GM19328 (cell line): ENCODE results near the gene SORL1.

Source experiments
- ATAC-seq: cut with Tn5 transposase; IDR thresholded peaks from one replicate; pipeline ENCODE4 v1.9.1; 2021; ENCODE audit warnings: mild to moderate bottlenecking, moderate library complexity; ENCODE audit not compliant: unreplicated experiment

The SORL1 gene

DNA sequence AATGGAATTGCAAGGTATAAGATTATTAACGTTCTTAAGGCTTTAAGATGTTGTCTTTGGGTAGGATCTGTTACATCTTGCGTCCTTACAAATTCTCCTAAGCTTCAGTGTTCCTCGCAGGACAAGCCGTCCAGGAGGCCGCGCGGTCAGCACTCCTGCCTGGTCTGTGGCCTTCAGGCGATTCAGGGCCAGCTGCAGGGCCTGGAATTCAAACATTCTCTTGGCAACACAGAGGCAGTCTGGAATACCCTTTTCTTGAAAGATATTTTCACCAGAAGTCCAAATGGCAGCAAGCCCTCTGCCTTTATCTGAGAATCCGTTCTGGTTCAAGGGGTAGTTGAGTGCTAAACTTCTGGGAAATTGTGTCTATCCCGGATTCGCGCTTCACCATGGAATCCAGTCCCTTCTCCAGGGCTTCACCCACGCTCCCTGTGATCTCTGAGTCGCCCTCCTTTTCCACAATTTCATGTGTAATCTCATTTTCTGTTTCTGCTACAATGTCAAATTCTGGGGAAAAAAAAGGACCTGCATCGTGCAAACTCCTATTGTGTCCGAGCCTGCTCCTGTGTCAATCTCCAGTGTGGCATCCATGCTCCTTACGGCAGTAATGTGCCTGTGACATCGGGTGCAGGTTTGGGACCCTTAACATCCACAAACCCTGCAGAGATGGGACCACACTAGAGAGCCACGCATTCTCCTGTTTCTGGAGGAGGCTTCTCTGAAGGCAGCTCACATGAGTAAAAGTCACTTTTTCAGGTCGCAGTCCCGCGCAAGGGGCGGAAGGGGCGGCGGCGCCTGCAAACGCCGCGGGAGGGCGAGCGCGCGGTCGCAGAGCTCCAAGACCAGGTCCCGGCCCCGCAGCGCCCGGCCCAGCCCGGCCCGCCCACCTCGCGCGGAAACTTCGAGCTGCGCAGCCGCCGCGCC lies 25.4 kb upstream of the SORL1 start:
- ATAC-seq, result no peak

DNA sequence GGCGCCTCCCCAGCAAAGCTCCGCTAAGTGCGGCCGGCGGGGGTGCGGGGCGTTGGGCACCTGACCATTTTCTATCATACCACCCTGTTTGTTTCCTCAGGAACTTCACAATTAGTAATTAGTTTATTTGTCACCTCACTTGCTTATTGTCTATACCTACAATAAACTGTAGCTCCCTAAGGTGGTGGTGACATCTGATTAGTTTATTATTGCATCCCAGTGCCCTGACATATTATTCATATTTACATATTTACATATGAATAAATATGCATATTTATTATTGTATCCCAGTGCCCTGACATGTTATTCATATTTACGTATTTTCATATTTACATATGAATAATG lies 24.7 kb upstream of the SORL1 start:
- no peak for ATAC-seq

GRCh38 chr11:121429556-121429955 lies 22.6 kb upstream of the SORL1 start:
- no peak for ATAC-seq

GRCh38 chr11:121431820-121432526 lies 20.1 kb upstream of the SORL1 start:
- ATAC-seq, result no peak

DNA sequence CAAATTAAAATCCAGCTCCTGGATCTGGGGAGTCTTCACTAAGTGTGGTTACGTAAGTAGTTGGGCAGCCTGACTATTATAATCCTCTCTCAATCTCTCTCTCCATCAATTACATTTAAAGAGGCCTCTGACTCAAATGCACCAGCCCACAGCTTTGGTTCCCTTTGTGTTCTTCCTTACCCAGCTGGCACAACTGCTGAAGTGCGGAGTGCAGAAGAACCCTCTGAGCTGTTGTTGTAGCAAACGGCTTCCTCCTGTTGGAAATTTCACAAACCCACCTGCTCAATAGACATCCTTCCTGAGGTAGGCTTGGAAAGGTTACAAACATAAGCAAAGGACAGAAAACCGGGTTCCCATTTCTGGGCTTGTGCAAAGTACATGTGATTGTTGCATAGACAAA lies 17.0 kb upstream of the SORL1 start:
- no peak for ATAC-seq

GRCh38 chr11:121435551-121436511 lies 16.3 kb upstream of the SORL1 start:
- ATAC-seq, result no peak

DNA sequence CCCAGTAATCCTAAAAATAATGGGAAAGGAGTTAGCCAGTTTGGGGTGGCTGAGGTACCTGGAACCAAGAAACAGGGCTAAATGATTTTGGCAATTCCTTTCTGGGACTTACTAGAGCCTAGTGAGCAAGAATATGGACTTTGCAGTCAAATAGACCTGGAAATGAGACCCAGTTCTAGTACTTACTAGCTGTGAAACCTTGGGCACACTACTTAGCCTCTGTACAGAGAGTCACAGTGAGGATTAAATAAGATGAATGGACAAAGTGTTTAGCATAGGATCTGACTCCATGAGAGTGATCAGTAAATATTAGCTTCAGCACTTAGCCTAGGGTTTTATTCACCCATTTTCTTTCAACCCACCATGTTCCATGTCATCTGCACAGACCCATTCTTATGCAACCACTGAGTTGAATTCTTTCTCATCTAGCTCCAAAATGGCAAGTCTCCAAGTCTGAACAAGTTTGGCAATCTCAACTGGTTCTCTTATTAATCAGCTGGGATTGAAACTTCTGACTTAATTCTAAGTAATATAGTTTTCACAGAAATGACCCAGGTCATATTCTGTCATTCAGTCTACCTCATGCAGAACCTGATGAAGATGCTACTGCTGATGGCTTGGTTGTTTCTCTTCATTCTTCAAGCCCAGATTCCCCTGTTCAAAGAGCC lies 15.0 kb upstream of the SORL1 start:
- ATAC-seq, result no peak

GRCh38 chr11:121437686-121438078 lies 14.4 kb upstream of the SORL1 start:
- ATAC-seq, result no peak

DNA sequence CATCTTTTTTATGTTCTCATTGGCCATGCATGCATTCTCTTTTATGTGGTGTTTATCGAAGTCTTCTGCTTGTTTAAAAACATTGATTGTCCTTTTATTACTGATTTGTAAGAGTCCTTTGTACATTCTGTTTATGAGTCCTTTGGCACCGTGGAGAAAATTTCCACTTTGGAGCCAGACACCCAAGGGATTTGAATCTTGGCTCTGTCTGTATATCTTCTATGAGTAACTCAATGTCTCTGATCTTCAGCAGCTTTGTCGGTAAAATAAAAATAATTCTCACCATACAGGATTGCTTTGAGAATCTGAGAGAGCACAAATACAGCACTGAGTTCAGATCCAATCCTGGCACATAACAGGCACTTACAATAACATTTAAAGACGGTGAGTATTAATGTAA lies 12.8 kb upstream of the SORL1 start:
- ATAC-seq, result no peak

DNA sequence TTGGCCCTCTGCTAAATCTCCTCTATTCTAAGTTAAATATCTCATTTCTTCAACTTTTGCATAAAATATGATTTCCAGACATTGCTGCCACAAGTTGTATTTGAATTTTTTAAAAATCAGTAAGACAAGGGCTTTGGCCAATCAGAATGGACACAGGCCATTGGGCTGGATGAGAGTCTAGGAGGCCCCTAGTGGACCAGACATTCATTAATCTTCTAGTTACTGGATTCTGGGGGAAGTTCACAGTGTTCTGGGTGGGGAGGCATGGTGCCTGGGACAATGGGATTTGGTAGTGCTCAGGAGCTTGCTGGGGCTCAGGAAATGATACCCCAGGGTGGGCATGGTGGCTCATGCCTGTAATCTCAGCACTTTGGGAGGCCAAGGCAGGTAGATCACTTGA lies 12.4 kb upstream of the SORL1 start:
- ATAC-seq, result no peak

GRCh38 chr11:121441521-121441920 lies 10.6 kb upstream of the SORL1 start:
- no peak for ATAC-seq

DNA sequence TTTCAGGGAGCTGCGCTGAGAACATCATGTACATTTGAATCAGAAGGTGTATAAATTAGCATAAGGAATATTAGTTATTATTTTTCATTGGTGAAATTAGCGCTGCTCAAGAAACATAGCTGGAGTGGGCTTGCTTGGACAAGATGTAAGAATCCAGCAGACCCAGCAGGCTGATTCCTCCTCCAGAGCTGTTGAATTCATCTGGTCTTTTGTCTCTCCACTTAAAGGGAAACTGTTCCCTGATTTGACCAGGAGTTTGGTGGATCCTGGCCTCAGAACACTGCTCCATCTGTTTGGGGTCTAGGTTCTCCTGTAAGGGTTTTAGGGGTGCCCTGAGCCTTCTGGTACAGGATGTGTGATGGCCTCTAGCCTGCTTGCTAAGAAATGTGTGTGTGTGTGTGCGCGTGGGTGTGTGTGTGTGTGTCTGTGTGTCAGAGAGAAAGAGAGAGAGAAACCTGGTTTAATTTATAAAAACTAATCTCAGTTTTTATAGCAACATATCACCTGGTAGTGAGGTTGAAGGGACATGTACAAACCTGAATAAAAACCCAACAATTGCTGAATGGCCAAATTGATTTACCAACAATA lies 8.3 kb upstream of the SORL1 start:
- no peak for ATAC-seq

- ATAC-seq, result no peak
Measured at GRCh38 chr11:121444526-121444925, 7.6 kb upstream of the SORL1 start.

- no peak for ATAC-seq
Measured at GRCh38 chr11:121445071-121445768, 6.9 kb upstream of the SORL1 start.

DNA sequence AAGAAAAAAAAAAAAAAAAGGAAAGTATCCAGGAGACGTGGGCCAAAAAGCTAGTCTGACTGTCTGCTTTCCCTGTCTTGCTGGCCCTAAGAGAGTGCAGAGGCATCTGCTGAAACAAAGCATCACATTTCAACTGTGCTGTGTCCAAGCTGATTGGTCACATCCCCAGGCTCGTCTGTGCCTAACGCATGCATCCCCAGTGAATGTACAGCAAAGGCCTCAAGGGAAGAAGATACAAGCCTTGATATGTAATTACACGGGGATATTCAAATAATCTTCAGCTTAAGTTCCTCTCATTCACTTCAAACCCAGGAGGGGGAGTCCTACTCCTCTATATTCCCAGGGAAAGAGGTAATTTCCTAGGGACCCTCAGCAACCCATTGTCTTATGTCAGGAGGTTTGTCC lies 5.4 kb upstream of the SORL1 start:
- ATAC-seq, result no peak

- no peak for ATAC-seq
Measured at GRCh38 chr11:121448011-121448410, 4.1 kb upstream of the SORL1 start.

DNA sequence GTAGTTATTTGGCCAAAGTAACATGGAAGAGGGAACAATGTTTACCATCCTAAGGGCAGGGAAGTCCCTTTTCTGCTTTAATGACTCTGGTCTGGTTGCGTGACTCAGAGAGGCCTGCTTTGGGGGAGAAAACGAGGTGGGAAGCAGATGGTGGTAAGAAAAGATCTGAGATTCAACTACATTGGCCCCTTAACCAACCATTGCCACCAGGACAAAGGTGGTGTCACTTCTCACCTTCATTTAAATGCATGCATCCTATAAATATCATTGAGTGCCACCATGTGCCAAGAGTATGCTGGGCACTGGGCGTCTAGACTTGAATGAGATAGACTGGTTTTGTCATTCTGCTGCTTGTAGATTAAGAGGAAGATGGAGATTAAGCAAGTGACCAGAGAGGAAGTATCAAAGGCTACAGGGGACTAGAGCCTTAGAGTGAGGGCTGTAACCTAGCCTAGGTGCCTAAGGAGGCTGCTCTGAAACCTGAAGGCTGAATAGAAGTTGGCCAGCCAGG lies 3.6 kb upstream of the SORL1 start:
- no peak for ATAC-seq

DNA sequence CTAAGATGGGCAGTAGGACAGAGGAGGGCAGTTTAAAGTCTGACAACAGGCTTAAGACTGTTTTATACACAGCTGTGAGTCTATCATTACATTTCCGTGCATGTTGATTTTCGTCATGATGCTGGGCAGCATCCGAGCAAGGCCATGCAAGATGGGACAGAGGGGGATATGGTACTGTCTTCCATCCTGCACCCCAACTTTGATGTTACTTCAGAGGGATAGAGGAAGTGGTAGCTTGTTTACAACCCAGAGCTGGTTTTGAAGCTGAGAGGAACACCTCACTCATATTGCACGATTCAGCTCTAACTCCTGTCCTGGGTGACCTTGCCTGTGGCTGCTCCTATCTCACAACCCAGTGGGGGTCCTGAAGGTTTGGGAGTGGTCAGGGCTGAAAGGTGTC lies 3.0 kb upstream of the SORL1 start:
- no peak for ATAC-seq

DNA sequence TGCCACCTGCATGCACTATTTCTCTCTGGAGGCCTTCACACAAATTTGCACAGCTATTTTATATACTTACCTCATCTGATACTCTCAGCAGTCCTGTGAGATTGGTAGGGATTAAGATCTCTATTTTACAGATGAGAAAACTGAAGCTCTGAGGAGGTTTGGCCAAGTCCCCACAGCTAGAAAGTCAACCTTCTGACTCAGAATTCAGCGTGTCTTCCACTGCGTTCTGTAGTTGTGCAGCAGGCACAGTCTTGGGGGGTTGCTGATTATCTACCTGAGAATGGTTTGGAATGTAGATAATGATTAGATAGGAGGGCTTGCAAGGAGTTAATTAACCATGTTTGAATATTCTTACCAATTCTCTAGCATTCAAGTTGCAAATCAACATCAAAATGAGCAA lies 2.5 kb upstream of the SORL1 start:
- no peak for ATAC-seq

DNA sequence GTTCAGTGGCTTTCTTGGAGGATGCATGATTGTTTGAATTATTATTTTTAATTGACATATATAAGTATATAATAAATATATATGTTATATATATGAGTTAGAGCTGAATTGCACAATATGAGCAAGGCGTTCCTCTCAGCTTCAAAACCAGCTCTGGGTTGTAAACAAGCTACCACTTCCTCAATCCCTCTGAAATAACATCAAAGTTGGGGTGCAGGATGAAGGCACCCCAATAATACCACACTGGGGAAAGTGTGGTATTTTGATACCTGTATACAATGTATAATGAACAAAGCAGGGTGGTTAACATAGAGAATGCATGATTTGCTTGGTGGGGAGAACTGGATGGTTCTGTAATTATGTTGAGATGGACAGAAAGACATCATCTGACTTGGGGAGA lies 1.7 kb upstream of the SORL1 start:
- ATAC-seq, result no peak
